ENCODE measurements around the gene EPHB2. TPM values are rescaled to one million over a fixed set of nuclear protein-coding genes. Genes with fewer than 3 reads are reported as not detected.

Gene EPHB2
- total RNA-seq, 1 donor from 2014 or later = 69.4 TPM

GRCh38 chr1:22827666-22828483 is 117.2 kb downstream of the EPHB2 start:
- no peak for DNase-seq (ENCODE audit: low spot score, unreplicated experiment)
- TF ChIP-seq CTCF (IDR thresholded peaks at IDR 0.05; ENCODE audit: unreplicated experiment) = no peak
- no peaks in the 10 kb centered on the region for H3K27me3 Mint-ChIP-seq
- H3K9me3 Mint-ChIP-seq (ENCODE audit: low read depth) = no peaks in the 10 kb centered on the region
- no peaks in the 10 kb centered on the region for H3K36me3 Mint-ChIP-seq (ENCODE audit: insufficient read depth)
- peaks cover 57% of the 10 kb centered on the region for H3K4me1 Mint-ChIP-seq (ENCODE audit: low read depth)
- no peak overlapping the region for H3K4me3 Mint-ChIP-seq (ENCODE audit: low read depth)
- peak overlapping the region; percentile 100 for H3K27ac Mint-ChIP-seq

GRCh38 chr1:22828484-22829308 is 118.1 kb downstream of the EPHB2 start:
- peaks cover 58% of the 10 kb centered on the region for H3K4me1 Mint-ChIP-seq (ENCODE audit: low read depth)
- H3K36me3 Mint-ChIP-seq (ENCODE audit: insufficient read depth) = no peaks in the 10 kb centered on the region
- no peak overlapping the region for H3K4me3 Mint-ChIP-seq (ENCODE audit: low read depth)
- TF ChIP-seq CTCF (IDR thresholded peaks at IDR 0.05; ENCODE audit: unreplicated experiment) = no peak
- no peaks in the 10 kb centered on the region for H3K9me3 Mint-ChIP-seq (ENCODE audit: low read depth)
- H3K27ac Mint-ChIP-seq = peak overlapping the region; percentile 88
- no peaks in the 10 kb centered on the region for H3K27me3 Mint-ChIP-seq
- DNase-seq (ENCODE audit: low spot score, unreplicated experiment) = no peak

GRCh38 chr1:22829309-22829989 is 118.8 kb downstream of the EPHB2 start:
- H3K9me3 Mint-ChIP-seq (ENCODE audit: low read depth) = no peaks in the 10 kb centered on the region
- H3K36me3 Mint-ChIP-seq (ENCODE audit: insufficient read depth) = no peaks in the 10 kb centered on the region
- no peak for TF ChIP-seq CTCF (IDR thresholded peaks at IDR 0.05; ENCODE audit: unreplicated experiment)
- H3K4me1 Mint-ChIP-seq (ENCODE audit: low read depth) = peaks cover 52% of the 10 kb centered on the region
- no peaks in the 10 kb centered on the region for H3K27me3 Mint-ChIP-seq
- H3K27ac Mint-ChIP-seq = peak overlapping the region; percentile 88
- no peak for DNase-seq (ENCODE audit: low spot score, unreplicated experiment)
- no peak overlapping the region for H3K4me3 Mint-ChIP-seq (ENCODE audit: low read depth)

- H3K9me3 Mint-ChIP-seq (ENCODE audit: low read depth) = no peaks in the 10 kb centered on the region
- no peaks in the 10 kb centered on the region for H3K36me3 Mint-ChIP-seq (ENCODE audit: insufficient read depth)
- no peaks in the 10 kb centered on the region for H3K27me3 Mint-ChIP-seq
- H3K27ac Mint-ChIP-seq = peak overlapping the region; percentile 74
- peaks cover 51% of the 10 kb centered on the region for H3K4me1 Mint-ChIP-seq (ENCODE audit: low read depth)
- DNase-seq (ENCODE audit: low spot score, unreplicated experiment) = no peak
- H3K4me3 Mint-ChIP-seq (ENCODE audit: low read depth) = no peak overlapping the region
- no peak for TF ChIP-seq CTCF (IDR thresholded peaks at IDR 0.05; ENCODE audit: unreplicated experiment)
Measured at GRCh38 chr1:22830041-22830566, 119.5 kb downstream of the EPHB2 start.
